GM21515 (cell line): ENCODE results near the gene CCNL2.
"Not testable (repeated sequence)": the region's sequence is repeated elsewhere in the genome, so short reads cannot be mapped to it uniquely, and the experiment has no call there.

Experiments used
- ATAC-seq: cut with Tn5 transposase; IDR thresholded peaks from one replicate; pipeline ENCODE4 v1.9.1; 2021; ENCODE audit not compliant: unreplicated experiment

CCNL2 gene

DNA sequence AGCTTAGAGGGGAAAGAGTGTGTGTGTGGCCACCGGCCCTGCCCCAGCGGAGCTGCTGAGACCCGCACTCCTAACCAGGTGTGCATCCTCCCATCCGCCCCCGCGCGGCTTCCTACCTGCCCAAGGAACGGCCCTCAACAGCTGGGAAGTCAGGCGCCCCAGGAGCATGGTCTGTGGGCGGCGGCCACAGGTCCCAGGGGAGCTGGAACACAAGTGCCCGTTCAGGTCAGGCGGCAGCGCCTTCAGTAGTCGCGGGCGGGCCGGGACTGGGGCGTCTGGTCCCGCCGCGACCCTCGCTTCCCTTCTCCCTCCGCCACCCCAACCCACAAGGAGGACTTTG lies 24.6 kb downstream of the CCNL2 start:
- ATAC-seq, result peak; percentile 3

DNA sequence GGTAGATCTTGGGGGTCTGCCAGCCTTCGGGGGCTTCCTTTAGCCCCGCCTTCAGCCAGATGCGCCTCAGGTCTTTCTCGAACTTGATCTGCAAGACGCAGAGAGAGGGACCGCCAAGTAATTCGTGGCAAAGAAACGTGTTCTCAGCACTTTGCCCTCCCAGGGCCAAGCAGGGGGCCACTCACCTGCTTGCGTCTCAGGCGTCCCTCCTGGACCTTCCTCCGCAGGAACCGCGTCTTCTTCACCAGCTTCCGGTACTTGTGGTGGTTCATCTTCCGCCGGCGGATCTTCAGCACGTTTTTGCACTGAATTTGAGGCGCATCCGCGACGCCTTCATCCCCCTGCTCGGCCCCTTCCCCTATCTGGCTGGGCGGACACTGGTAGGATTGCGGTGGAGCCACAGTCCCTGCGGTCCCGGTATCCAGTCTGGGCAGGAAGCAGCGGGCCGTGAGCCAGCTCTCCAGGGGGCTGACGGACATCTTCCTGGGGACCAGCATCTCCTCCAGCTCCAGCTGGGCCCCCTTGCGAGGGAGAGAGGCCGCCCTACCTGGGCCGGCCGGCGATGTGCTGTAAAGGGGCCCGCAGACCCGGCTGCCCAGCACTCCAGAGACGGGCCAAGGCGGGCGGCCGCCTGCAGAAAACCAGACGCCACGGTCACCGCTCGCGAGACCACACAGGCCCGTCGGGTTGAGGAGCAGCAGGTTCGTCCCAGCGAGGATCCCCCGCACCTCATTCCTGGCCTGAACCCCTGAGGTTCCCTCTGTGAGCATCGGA lies 25.1 kb downstream of the CCNL2 start:
- ATAC-seq, result no peak

DNA sequence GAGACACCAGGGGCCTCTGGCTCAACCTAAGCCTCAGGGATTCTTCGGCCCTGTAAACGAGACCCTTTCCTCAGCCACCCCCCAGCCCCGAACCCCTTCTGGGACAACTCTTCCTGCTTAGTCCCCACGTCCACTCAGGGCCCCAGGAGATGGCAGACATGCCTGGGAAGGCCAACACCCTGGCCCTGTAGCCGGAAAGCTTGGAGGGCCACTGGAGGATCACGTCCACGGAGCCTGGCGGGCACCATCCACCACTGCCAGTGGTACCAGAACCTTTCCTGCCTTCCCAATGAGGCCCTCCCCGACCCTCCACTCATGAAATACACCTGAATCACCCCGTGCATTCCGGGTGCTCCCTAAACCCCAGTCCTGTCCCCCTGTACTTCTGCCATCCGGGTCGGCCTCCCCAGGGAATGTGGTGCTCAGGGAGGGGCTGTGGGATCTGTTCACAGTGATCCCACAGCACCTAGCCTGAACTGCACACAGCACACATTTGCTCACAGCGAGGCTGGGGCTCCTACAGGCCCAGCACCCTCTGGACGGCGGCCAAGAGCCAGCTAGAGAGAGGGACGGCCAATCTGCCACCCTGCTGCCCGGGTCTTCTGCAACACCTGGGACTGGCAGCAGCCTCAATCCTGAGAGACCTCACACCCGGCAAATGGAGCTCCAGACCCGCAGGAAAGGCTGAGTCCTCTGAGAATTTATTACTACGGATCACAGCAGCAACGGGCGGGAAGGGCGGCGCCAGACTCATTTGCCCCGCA lies 25.9 kb downstream of the CCNL2 start:
- ATAC-seq, result no peak

DNA sequence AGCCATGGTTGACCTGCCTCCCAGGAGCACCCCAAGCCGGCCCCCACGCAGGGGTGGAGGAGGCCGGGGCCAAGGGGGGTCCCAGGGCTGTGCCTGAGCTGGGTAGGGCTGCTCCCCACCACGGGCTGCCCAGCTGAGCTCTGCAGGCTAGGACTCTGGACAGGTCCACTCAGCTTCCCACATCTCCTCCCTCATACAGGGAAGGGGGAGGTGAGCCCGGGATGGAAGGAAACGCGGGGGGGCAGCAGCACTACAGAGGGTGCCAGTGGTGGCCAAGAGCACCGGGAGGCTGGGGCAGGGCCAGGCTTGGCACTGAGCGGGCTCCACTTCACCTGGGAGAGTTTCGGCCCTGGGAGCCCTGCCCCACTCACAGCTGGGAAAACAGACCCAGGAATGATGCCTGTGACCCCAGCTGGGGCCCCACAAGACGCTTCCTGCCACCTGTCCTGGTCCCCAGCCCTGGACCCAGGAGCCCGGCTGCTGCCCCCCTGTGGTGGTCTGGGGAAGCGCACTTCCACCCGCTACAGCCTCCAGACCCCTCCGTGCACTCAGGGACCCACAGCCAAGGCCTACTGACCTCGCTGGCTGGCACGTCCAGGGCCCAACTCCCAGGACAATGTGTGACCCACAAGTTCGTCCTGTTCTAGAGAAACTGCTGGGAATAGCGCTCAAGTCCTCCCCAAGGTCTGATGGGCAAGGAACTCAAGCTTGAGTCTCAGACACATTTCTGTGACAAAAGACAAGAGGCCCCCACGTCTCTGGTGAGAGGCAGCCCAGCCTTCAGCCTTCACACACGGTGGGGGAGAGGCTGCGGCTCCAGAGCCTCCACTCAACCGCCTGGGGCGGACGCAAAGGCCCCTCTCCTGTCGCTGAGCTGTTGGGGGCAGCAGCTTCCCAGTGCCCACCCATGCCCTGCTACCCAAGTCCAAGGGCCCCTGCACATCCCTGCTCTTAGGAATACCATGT lies 27.1 kb downstream of the CCNL2 start:
- no peak for ATAC-seq

DNA sequence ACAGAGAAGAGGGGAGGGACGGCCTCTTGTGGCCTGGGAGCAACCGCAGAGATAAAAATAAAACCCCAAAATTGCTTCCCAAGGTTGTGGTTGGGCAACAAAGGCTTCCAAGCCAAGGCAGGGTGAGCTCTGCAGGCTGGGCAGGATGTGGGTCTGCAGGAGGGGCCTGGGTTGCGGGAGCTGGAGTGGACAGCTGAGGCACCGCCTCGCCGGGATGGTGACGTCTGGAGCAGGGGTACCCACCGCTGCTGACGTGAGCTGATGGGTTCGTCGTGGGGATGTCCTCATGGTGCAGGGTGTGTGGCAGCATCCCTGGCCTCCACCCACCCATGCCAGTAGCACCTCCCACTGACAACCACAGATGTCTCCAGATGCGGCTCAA lies 27.8 kb downstream of the CCNL2 start:
- no peak for ATAC-seq

DNA sequence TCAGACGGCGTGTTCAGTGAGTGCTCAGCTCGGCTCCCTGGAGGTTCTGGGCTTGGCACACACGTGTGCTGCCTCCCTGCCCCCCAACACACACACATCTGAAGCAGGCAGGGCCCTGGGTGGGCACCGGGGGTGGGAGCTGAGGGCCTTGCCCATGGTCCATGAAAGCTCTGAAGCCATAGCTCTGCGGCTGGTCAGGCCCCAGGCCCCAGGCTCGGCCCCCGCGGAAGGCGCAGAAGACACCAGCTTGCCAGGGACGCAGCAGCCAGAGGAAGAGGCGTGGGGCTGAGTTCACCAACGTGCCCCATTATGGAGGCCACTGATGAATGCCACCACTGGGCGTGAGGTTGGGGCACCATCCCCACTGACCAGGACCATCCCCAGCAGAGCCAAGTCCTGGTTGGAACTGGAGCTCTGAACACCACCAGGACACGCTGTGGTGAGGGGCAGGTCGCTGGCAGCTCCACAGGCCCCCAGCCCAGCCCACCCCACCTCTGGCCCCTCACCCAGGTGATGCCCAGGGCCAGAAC lies 28.3 kb downstream of the CCNL2 start:
- ATAC-seq, result no peak

DNA sequence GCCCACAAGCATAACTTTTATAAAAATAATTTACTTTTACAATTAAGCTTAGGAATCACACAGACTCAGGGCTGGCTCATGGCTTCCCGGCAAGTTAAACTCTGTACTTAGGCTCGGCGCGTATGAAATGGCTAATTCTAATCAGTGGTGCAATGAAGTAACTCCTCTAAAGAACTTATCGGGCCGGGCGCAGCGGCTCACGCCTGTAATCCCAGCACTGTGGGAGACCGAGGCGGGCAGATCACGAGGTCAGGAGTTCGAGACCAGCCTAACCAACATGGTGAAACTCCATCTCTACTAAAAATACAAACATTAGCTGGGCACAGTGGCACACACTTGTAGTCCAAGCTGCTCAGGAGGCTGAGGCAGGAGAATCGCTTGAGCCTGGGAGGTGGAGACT lies 29.0 kb downstream of the CCNL2 start:
- ATAC-seq, result not testable (repeated sequence)

DNA sequence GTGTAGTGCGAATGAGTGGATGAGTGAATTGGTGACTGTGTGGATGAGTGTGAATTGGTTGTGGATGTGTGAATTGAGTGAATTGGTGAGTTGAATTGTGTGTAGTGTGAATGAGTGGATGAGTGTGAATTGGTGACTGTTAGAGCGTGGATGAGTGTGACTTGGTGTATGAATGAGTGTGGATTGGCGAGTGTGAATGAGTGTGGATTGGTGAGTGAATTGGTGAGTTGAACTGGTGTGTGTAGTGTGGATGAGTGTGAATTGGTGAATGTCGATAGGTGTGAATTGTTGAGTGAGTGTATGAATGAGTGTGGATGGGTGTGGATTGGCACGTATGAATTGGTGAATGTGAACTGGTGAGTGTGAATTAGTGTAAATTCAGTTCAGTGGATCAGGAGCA lies 31.8 kb downstream of the CCNL2 start:
- no peak for ATAC-seq

DNA sequence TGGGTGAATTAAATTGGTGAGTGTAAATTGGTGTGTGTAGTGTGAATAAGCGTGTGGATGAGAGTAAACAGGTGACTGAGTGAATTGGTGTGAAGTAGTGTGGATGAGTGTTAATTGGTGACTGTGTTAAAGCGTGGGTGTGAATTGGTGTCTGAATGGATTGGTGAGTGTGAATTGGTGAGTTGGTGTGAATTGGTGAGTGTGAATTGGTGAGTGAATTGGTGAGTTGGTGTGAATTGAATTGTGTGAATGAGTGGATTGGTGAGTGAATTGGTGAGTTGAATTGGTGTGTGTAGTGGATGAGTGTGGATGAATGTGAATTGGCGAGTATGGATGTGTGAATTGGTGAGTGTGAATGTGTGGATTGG lies 32.5 kb downstream of the CCNL2 start:
- ATAC-seq, result no peak

DNA sequence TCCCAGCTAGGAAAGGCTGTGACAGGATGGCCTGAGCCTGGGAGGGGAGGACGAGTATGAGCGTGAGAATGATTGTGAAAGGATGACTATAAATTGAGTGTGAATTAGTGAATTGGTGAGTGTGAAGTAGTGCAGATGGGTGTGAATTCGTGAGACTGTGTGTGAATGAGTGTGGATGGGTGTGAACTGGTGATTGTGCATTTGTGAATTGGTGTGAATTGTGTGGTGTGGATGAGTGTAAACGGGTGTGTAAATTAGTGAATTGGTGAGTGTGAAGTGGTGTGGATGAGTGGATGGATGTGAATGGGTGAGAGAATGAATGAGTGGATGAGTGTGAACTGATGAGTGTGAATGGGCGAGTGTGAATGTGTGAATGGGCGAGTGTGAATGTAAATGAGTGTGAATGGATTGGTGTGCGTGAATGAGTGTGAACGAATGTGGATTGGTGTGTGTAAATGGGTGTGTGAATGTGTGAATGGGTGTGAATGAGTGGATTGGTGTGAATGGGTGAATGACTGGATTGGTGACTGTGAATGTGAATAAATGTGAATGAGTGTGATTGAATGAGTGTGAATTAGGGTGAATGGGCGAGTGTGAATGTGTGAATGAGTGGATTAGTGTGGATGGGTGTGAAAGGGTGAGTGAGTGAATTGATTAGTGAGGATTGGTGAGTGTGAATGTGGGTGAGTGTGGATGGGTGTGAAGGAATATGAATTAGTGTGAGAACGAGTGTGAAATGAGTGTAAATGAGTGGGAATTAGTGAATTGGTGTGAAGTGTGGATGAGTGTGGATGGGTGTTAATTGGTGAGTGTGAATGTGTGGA lies 33.0 kb downstream of the CCNL2 start:
- no peak for ATAC-seq

DNA sequence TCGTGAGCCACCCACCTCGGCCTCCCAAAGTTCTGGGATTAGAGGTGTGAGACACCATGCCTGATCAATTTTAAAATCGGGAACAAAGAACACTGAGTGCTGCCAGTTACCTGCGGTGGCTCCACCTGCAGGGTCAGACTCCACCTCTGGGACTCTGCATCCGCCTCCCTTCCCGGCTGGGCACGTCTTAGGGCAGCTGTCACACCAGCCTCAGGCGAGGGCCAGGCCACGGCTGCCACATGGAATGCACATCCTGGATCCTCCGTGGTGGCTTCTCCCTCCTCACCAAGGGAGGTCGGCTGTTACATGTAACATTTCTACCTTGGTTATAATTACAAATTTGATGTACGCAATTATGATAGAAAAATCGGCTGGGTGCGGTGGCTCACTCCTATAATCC lies 34.9 kb downstream of the CCNL2 start:
- ATAC-seq, result no peak

DNA sequence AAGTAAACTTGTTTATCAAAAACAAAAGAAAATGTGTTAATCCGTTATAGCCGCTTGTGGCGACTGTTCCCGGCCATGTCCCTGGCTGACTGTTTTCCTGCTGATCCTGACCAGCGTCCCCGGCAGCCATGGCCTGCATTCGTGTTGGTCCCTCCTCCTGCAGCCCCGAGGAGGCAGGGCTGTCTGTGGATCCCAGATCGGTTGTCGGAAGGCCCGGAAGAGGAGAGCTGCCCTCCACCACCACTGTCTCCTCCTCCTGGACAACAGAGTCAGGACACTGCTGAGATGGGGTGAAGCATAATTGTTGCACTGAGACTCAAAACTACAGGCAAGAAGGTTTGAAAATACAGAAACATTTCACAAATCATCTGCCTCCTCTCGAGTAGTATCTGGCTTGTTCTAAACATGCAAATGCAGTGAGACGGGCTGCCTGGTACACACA lies 37.1 kb downstream of the CCNL2 start:
- ATAC-seq, result no peak

DNA sequence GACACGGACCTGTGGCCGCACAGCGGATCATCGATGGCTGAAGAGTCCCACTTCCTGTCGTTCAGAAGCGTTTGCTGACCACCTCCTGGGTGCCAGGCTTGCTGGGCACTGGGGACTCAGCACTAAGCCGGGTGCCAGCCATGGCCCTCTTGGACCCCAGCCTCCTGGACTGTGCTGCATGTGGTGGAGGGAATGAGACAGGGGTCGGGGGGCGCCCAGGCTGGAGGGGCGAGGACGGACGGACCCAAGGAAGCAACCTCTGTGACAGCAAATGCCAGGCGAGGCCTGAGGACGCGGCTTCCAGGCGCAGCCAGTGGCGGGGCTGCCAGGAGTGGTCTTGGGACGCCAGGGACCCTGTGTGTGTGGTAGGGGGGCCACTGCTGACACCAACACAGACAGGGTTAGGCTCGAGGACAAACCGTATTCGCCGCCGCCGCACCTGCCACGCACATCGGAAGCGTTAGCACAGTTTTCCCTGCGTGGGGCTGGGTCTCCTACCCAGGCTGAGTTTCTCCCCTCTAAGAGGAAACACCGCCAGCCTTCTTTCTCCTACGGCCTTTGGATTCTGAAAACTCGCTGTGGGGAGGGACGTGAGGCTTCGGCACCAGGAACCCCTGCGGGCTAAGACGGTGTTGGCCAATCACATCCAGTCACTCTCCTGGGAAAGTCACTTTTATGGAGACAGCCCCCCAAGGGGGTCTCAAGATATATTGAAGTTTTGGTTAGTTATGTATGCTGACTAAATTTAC lies 37.7 kb downstream of the CCNL2 start:
- ATAC-seq, result no peak

DNA sequence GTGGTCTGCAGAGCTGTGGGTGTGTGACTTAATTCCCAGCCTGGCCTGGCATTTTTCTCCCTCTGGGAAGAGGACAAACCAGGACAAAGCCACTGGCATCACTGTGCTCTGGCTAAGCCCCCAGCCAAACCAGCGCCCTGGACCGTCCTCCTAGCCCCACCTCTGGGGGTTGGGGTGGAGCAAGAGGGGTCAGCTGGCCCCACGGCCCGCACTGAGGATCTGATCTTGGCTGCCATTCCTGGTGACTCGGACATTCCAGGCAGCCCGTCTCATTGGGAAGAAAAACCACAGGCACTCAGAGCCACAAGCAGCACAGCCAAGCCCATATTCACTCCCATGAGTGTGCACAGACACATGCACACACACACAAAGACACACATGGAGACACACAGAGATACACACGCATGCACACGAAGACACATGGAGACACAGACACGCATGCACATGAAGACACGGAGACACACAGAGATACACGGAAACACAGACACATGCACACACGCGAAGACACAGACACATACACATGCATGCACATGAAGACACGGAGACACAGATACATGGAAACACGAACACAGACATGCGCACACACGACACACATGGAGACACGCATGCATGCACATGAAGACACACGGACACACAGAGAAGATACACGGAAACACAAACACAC lies 38.5 kb downstream of the CCNL2 start:
- ATAC-seq, result no peak

DNA sequence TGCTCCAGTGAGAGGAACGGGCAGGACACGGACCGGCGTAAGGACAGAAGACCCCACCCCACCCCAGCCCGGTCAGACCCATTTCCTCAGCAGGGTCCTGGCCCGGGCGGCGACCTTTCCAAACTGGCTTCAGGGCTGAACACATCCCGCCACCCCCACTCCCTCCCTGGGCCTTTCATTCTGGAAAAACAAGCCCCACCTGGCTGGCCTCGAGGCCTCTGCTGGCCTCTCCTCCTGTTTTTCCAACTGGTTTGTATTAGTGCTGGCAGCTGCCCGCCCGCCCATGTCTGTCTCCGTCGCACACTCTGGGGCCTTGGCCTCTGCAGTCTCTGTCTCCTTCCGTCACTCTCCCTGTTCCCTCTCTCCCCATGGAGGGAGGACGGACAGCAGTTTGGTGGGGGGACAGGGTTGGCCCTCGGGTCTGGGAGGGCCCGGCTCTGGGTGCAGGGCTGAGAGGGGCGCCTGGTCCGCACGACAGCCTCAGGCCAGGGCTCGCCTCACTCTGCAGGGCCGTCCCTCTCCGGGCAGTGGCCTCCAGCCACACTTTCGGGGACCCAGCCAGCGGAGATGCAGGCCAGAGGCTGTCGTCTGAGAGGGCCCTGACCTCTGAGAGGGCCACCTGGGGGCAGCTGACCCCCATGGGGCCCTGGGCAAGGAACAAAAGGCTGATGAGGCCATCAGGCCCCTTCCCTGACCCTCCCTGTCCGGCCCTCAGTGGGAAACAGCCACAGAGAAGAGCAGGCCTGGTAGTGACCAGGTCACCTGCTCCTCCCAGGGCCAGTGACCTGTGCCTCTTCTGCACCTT lies 39.3 kb downstream of the CCNL2 start:
- no peak for ATAC-seq

DNA sequence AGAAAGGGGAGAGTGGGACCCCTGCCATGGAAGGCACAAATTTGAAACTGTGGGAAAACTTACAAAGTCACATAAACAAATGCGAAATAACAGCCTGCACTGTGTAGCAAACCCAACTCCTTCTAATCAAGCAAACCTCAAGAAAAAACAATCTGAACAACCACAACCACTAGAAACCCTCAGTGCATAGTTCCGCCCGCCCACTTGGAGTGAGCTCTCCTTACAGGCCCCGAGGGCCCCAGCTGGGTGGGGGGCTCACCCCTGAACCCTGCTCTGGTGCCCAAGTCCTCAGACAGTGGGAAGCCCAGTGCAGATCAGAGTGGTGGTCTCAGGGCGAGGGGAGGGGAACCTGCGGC lies 39.8 kb downstream of the CCNL2 start:
- ATAC-seq, result no peak

DNA sequence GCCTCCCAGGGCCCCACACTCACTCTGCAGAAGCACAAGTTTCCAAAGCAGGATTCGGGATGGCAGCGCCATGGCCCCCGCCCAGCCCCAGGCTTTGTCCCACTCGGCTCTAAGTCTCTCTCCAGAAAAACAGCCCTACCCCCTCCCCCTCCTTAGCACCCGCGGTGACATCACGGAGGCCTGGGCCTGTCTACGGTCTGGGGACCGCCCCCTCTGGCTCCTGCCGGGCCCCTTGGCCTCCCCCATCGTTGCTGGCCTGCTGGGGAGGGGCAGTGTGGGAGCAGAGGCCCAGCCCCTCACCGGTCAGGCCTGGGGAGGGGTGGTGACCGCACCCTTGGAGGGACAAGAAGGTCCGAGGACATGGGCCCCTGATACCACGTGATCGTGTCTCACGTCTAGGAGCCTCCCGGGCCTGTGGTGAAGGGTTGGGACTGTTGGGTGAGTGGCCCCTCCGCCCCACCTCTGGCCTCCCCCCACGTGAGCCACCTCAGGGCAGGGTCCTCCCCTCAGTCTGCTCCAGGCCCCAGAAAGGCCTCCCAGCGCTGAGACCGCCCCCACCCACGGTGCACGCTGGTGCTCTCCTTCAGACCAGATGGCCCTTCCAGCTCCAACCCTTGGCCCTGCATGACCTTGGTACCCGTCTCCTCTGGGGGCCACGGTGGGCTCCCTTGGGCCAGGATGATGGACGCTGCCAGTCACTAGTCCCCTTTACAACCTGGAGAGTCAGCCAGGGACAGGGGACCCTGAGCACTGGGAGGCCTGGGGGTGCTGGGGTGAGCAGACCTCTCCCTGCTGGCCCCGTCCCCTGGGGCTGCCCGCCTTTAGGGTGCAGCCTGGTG lies 40.5 kb downstream of the CCNL2 start, which contains the start of gene MXRA8:
Gene MXRA8, minus strand, starts transcription at position 123 of the 839 bp plus-strand sequence. Its CDS starts 51 bp downstream, at position 72.
- no peak for ATAC-seq
